HEK293T (cell line): ENCODE results near the gene GSN.
"Not testable (repeated sequence)": the region's sequence is repeated elsewhere in the genome, so short reads cannot be mapped to it uniquely, and the experiment has no call there.

Experiments
- CTCF ChIA-PET: fragments of 350-600 bp; formaldehyde crosslinking; extraction: SDS; loops from one replicate; lab custom pipeline; 2021; ENCODE audit warnings: antibody characterized with exemption, inconsistent platforms; lab: Yijun Ruan, JAX
- POLR2A ChIA-PET: fragments of 350-600 bp; formaldehyde crosslinking; extraction: SDS; loops from one replicate; lab custom pipeline; 2020; ENCODE audit warnings: antibody characterized with exemption, inconsistent platforms; lab: Yijun Ruan, JAX
- DNase-seq: peaks from one replicate; pipeline ENCODE4 v3.0.0; 2012; ENCODE audit warnings: mixed read lengths; ENCODE audit errors: extremely low spot score
- ARNT ChIP-seq: fragments of 450-650 bp; IDR thresholded peaks from 2 replicates; pipeline ENCODE4 v1.6.1; 2017; ENCODE audit warnings: mild to moderate bottlenecking
- BHLHE40 ChIP-seq: fragments of 450-650 bp; IDR thresholded peaks from 2 replicates; pipeline ENCODE4 v1.6.1; 2016; ENCODE audit warnings: mild to moderate bottlenecking, moderate library complexity, borderline replicate concordance
- CTBP1 ChIP-seq: fragments of 450-650 bp; IDR thresholded peaks from 2 replicates; pipeline ENCODE4 v1.6.1; 2016; ENCODE audit warnings: borderline replicate concordance
- ELF4 ChIP-seq: fragments of 450-650 bp; IDR thresholded peaks from 2 replicates; pipeline ENCODE4 v1.6.1; 2017; ENCODE audit warnings: antibody characterized with exemption
- FOXA1 ChIP-seq: fragments of 450-650 bp; IDR thresholded peaks from 2 replicates; pipeline ENCODE4 v1.6.1; 2016; ENCODE audit warnings: mild to moderate bottlenecking
- FOXK2 ChIP-seq: fragments of 450-650 bp; IDR thresholded peaks from 2 replicates; pipeline ENCODE4 v1.6.1; 2016; ENCODE audit warnings: mild to moderate bottlenecking
- FOXM1 ChIP-seq: fragments of 450-650 bp; IDR thresholded peaks from 2 replicates; pipeline ENCODE4 v1.6.1; 2017; ENCODE audit warnings: mild to moderate bottlenecking, borderline replicate concordance
- HDGF ChIP-seq: fragments of 450-650 bp; IDR thresholded peaks from 2 replicates; pipeline ENCODE4 v1.6.1; 2017; ENCODE audit warnings: antibody characterized with exemption, borderline replicate concordance
- L3MBTL2 ChIP-seq: fragments of 450-650 bp; conservative IDR thresholded peaks from 2 replicates; pipeline ENCODE4 v1.6.1; 2016; ENCODE audit warnings: mild to moderate bottlenecking
- LEF1 ChIP-seq: fragments of 450-650 bp; IDR thresholded peaks from 2 replicates; pipeline ENCODE4 v1.6.1; 2017; ENCODE audit warnings: mild to moderate bottlenecking, borderline replicate concordance
- NFRKB ChIP-seq: fragments of 450-650 bp; IDR thresholded peaks from 2 replicates; pipeline ENCODE4 v1.6.1; 2016; ENCODE audit warnings: mild to moderate bottlenecking, moderate library complexity
- SP1 ChIP-seq: fragments of 450-650 bp; IDR thresholded peaks from 2 replicates; pipeline ENCODE4 v1.6.1; 2017
- SUZ12 ChIP-seq: fragments of 450-650 bp; IDR thresholded peaks from 2 replicates; pipeline ENCODE4 v1.6.1; 2016; ENCODE audit warnings: mild to moderate bottlenecking
- TARDBP ChIP-seq: fragments of 450-650 bp; IDR thresholded peaks from 2 replicates; pipeline ENCODE4 v1.6.1; 2016
- ZNF384 ChIP-seq: fragments of 450-650 bp; IDR thresholded peaks from 2 replicates; pipeline ENCODE4 v1.6.1; 2016
- TF ChIP-seq, protein P1 (sequence below): fragments of 450-650 bp; IDR thresholded peaks from 2 replicates; pipeline ENCODE4 v1.6.1; 2016

Gene GSN

DNA sequence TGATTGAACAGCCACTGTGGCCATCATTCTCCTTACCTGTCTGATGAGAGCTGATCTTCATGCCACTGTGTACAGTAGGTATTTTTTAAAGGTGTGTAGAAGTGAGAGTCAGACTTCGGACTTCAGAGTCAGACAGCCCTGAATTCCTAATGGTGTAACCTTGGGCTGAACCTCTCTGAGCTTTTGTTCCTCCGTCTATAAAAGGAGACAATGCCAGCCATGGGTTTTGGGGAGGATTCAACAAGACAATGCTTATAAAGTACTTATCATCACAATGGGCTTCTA is 18.7 kb downstream of the GSN start:
- POLR2A ChIA-PET = interaction anchor here (2.9 kb wide), 1 partner anchor 18 kb away, joined by 14 read pairs; the partner anchor contains the start of gene GSN
- DNase-seq = no peak
- CTCF ChIA-PET = interaction anchor here (0.8 to 1.4 kb wide), 6 partner anchors 8 to 113 kb away, joined by 3 to 12 read pairs (median 3); no protein-coding TSS in a partner anchor
- no peak for TF ChIP-seq LEF1
- no peak for TF ChIP-seq SP1
- TF ChIP-seq FOXA1 = no peak
- no peak for TF ChIP-seq TARDBP
- TF ChIP-seq BHLHE40 = no peak

DNA sequence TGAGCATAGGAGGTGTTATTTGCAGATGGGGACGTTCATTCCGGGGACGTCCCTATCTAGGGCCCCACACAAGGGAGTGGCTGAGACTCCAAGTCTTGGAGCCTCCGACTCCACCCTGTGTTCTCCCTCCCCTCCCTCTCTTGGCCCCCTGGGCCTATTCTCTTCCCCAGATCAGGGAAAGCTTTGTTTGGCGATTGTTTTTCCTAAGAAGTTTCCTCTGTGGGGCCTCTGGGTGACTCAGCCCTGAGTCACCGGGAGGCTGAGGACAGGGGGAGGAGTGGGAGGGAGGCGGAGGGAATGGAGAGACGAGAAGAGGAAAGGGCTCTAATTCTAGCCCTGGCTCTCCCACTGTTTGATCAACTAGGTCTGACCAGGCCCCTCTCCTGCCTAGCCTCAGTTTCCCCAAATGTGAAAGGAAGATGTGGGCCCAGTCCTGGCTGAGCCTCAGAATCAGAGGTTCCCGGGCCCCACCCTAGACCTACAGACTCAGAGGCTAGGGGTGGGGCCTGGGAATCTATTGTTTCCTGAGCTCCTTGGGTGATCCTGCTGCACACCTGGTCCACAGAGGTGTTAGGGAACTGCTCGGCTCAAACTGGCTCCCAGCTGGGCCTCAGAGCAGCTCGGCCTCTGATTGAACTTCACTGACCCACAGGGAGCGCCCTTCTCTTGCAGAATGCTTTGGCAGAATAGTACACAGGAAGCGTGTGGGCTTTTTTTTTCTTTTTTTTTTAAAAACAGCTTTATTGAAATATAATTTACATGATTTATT is 19.2 kb downstream of the GSN start:
- TF ChIP-seq ZNF384 = peak; percentile 96
- no peak for TF ChIP-seq ELF4
- no peak for TF ChIP-seq ARNT
- no peak for TF ChIP-seq SP1
- TF ChIP-seq CTBP1 = no peak
- TF ChIP-seq SUZ12 = no peak
- DNase-seq = peak; percentile 73
- CTCF ChIA-PET = interaction anchor here (0.8 to 1.4 kb wide), 7 partner anchors 9 to 113 kb away, joined by 3 to 12 read pairs (median 3); no protein-coding TSS in a partner anchor
- POLR2A ChIA-PET = interaction anchor here (0.7 to 2.9 kb wide), 2 partner anchors 8 to 19 kb away, joined by 3 to 14 read pairs; partner anchors contain the start of gene GSN

DNA sequence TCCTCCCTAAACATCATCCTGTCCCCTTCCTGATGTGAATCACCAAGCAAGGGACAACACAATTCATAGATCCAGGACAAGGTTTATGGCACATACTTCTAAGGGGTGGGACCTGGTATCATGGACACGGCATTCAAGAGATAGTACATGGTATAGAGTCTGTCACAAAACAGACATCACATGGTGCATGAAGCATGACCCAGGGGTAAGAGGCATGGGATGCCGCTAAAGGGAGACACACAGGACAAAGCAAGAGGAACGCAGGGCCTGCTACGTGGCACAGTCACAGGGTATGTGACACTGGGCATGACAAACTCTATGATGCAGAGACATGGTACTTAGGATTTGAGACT is 20.7 kb downstream of the GSN start:
- DNase-seq = no peak
- CTCF ChIA-PET = interaction anchor here (2.7 kb wide), 1 partner anchor 10 kb away, joined by 7 read pairs; no protein-coding TSS in a partner anchor
- TF ChIP-seq HDGF (no peak), FOXK2 (no peak), SUZ12 (no peak), LEF1 (no peak), NFRKB (no peak), FOXM1 (no peak), CTBP1 (no peak)
- TF ChIP-seq, protein P1, sequence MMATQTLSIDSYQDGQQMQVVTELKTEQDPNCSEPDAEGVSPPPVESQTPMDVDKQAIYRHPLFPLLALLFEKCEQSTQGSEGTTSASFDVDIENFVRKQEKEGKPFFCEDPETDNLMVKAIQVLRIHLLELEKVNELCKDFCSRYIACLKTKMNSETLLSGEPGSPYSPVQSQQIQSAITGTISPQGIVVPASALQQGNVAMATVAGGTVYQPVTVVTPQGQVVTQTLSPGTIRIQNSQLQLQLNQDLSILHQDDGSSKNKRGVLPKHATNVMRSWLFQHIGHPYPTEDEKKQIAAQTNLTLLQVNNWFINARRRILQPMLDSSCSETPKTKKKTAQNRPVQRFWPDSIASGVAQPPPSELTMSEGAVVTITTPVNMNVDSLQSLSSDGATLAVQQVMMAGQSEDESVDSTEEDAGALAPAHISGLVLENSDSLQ = no peak
- POLR2A ChIA-PET = no interaction called here

DNA sequence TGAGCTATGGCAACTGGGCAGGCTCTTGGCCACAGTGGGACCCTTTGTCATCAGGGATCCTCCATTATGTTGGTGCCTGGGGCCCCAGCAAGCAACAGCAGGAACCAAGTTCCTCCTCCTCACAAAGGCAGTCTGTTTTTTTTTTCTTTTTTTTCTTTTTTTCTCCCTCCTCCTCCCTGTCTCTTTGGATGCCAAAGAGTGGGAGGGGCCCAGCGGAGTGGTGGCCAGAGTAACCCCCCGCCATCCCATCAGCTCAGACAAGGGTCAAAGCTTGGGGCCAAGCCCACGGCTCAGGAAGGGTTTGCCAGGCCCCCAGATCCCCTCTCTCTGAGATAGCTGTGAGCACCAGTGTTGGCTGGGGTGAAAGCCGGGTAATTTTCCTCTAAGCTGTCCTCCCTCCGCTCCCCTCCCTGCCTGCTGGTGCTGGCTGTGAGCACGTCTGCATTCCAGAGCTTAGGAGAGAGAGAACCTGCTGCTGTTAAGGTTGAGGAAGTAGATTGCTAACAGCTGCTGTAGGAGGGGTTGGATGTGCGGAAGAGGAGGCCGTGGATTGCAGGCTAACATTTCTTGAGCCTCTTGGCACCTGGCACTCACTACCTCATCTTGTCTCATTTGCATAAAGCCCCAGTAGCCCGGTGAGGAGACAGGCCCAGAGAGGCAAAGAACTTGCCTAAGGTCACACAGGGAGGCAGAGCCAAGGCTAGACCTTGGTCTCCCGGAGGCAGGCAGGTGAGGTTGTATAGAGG is 21.2 kb downstream of the GSN start:
- ChIA-PET POLR2A (no interaction called here), CTCF (interaction anchor here (2.7 kb wide), 1 partner anchor 11 kb away, joined by 7 read pairs; no protein-coding TSS in a partner anchor)
- no peak for TF ChIP-seq L3MBTL2
- TF ChIP-seq ZNF384 = no peak
- no peak for TF ChIP-seq BHLHE40
- no peak for TF ChIP-seq FOXK2
- no peak for TF ChIP-seq TARDBP
- no peak for TF ChIP-seq ELF4
- no peak for TF ChIP-seq NFRKB
- no peak for TF ChIP-seq SUZ12
- DNase-seq = no peak

DNA sequence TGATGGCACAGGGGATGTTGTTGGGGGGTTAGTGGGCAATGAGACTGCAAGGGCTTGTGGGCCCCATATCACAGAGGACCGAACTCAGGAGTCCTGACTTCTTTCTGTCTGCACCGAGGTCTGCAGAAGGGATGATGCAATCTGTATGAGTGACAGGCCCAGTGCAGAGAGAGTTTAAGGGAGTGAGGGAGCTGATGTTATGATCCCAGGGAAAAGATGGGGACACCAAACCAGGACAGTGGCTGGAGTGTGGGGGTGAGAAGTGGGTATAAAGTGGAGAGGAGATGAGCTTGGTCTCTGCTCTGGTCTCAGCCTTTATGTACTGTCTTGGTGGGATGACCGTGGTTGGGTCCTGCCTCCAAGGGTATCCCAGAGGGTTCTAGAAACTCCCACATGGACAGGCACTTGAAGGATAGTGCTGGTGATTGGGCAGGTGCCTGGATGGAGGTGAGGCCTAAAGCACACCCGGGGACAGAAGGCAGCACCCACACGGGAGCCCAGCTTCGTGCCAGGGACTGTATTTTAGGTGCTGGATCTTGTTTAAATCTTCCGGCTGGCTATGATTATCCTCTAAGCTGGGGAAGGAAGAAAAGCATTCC is 21.9 kb downstream of the GSN start:
- no peak for DNase-seq
- ChIA-PET CTCF (interaction anchor here (2.7 kb wide), 1 partner anchor 11 kb away, joined by 7 read pairs; no protein-coding TSS in a partner anchor), POLR2A (no interaction called here)
- no peak for TF ChIP-seq FOXM1
- TF ChIP-seq, protein P1 = peak; percentile 88

DNA sequence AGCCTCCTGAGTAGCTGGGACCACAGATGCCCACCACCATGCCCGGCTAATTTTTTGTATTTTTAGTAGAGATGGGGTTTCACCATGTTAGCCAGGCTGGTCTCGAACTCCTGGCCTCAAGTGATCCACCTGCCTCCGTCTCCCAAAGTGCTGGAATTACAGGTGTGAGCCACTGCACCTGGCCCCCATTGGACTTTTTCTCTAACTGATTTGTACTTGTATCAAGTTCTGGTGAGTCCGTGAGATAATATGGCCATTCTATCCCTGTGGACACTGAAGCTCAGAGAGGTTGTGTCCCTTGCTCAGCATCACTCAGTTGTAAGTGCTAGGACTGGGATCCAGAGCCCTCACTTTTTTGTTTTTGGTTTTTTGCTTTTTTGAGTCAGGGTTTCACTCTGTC is 23.6 kb downstream of the GSN start:
- CTCF ChIA-PET, POLR2A ChIA-PET, DNase-seq: not testable (repeated sequence)

DNA sequence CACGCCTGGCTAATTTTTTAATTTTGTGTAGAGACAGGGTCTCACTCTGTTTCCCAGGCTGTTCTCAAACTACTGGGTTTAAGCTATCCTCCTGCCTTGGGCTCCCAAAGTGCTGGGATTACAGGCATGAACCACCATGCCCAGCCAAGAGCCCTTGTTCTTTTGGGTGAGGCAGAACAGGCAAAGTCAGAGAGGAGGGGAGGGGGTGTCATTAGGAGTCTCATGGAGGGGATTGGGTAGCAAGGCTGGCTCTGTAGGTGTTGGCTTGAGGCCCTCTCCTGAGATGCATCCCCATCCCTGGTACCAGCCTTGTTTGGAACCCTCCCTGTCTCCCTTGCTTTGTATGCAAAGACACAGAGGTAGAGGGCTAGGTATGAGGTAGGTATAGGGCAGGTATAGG is 24.1 kb downstream of the GSN start:
- DNase-seq = no peak
- ChIA-PET POLR2A (no interaction called here), CTCF (no interaction called here)
- TF ChIP-seq LEF1 (no peak), BHLHE40 (no peak), SP1 (no peak), NFRKB (no peak), HDGF (no peak), L3MBTL2 (no peak), TARDBP (no peak), FOXK2 (no peak), SUZ12 (no peak), FOXM1 (no peak), FOXA1 (no peak), ARNT (no peak), ZNF384 (no peak), ELF4 (no peak), CTBP1 (no peak)
- TF ChIP-seq, protein P1 = no peak
